HCT116 (cell line): ENCODE results near the gene HES5. TPM values are rescaled to one million over a fixed set of nuclear protein-coding genes. Genes with fewer than 3 reads are reported as not detected.

Experiments used
- ATAC-seq: fragments of 200-7000 bp; cut with Tn5 transposase; 2 replicates; pipeline ENCODE4 v1.9.1; 2020; ENCODE audit warnings: mild to moderate bottlenecking, moderate library complexity
- BruUV-seq: library from RNA; stranded (reverse); fragments of 400-500 nt; replicated peaks from 2 replicates; lab custom pipeline; 2021; lab: Mats Ljungman, UMichigan
- CTCF ChIA-PET: fragments of 300-600 bp; sonication (Branson Sonifier 250); formaldehyde crosslinking; loops from one replicate; lab custom pipeline; 2021; ENCODE audit warnings: antibody characterized with exemption; lab: Charles Lee
- POLR2A ChIA-PET: fragments of 300-600, 350-600 bp; sonication (Branson Sonifier 250); formaldehyde crosslinking; loops from one replicate; lab custom pipeline; 2021; ENCODE audit warnings: antibody characterized with exemption; lab: Charles Lee
- RAD21 ChIA-PET, 2 experiments: fragments of 300-600 bp; sonication (Branson Sonifier 250); formaldehyde crosslinking; loops; one replicate each; lab custom pipeline; 2023; ENCODE audit warnings: low total read pairs in 2 of 2; ENCODE audit not compliant: uncharacterized antibody in 2 of 2, unreplicated experiment in 2 of 2, low non-redundant PET in 1 of 2; lab: Charles Lee
- DNase-seq: peaks from one replicate; pipeline ENCODE4 v3.0.0-alpha.2; 2010; ENCODE audit warnings: low read depth, low spot score
- H2AFZ ChIP-seq: fragments of 200-600 bp; shearing (Covaris generic), sonication (generic); 2 replicates; pipeline ENCODE4 v1.6.1; 2017; ENCODE audit warnings: low read depth, mixed run types, mixed read lengths, antibody characterized with exemption, low read length; ENCODE audit not compliant: poor library complexity, severe bottlenecking
- H3K27ac ChIP-seq: 2 replicates; pipeline ENCODE4 v1.5.1; 2012; ENCODE audit warnings: low read depth, low read length
- H3K27me3 ChIP-seq: fragments of 200-600 bp; sonication (generic); 2 replicates; pipeline ENCODE4 v1.6.1; 2016; ENCODE audit warnings: mixed run types, low read length, mixed read lengths; ENCODE audit not compliant: insufficient read depth
- H3K36me3 ChIP-seq, 2 experiments: fragments of 200-500 bp in 1 of 2; fragments of 200-600 bp in 1 of 2; sonication (Bioruptor generic) in 1 of 2; sonication (generic) in 1 of 2; 2 replicates each; pipeline versions ENCODE4 v1.5.1 to v1.6.1; 2014 to 2016; ENCODE audit warnings: low read length in 2 of 2, inconsistent platforms in 1 of 2, mixed read lengths in 1 of 2, mixed run types in 1 of 2; ENCODE audit not compliant: insufficient read depth in 2 of 2, control insufficient read depth in 1 of 2
- H3K4me1 ChIP-seq, 2 experiments: fragments of 200-600 bp in 1 of 2; sonication (generic) in 1 of 2; 2 replicates each; pipeline versions ENCODE4 v1.5.1 to v1.6.1; 2012 to 2017; ENCODE audit warnings: low read length in 2 of 2, inconsistent platforms in 1 of 2, mild to moderate bottlenecking in 1 of 2, mixed read lengths in 1 of 2, mixed run types in 1 of 2, moderate library complexity in 1 of 2; ENCODE audit not compliant: insufficient read depth in 2 of 2, control insufficient read depth in 1 of 2
- H3K4me2 ChIP-seq: fragments of 200-600 bp; sonication (generic); 2 replicates; pipeline ENCODE4 v1.6.1; 2017; ENCODE audit warnings: mixed run types, low read length, mixed read lengths
- H3K4me3 ChIP-seq, 2 experiments: fragments of 200-600 bp in 1 of 2; sonication (generic) in 1 of 2; replicated peaks in 1 of 2; 2 replicates each; pipeline ENCODE4 v1.5.1; 2011 to 2016; ENCODE audit warnings: low read length in 2 of 2, control low read depth in 1 of 2, low read depth in 1 of 2, mild to moderate bottlenecking in 1 of 2, mixed read lengths in 1 of 2, mixed run types in 1 of 2
- H3K79me2 ChIP-seq: fragments of 200-600 bp; sonication (generic); 2 replicates; pipeline ENCODE4 v1.6.1; 2017; ENCODE audit warnings: mild to moderate bottlenecking, mixed run types, low read length, moderate library complexity, mixed read lengths; ENCODE audit not compliant: insufficient read depth
- H3K9ac ChIP-seq: fragments of 200-600 bp; sonication (generic); 2 replicates; pipeline ENCODE4 v1.6.1; 2016; ENCODE audit warnings: low read length, mixed read lengths
- H3K9me2 ChIP-seq: fragments of 200-600 bp; sonication (generic), shearing (Covaris generic); 2 replicates; pipeline ENCODE4 v1.6.1; 2017; ENCODE audit warnings: mixed run types, mild to moderate bottlenecking, moderate library complexity; ENCODE audit not compliant: insufficient read depth
- H3K9me3 ChIP-seq, 2 experiments: fragments of 200-500 bp in 1 of 2; fragments of 200-600 bp in 1 of 2; sonication (Bioruptor generic) in 1 of 2; sonication (generic) in 1 of 2; 2 replicates each; pipeline ENCODE4 v1.6.1; 2014 to 2017; ENCODE audit warnings: low read length in 2 of 2, mixed read lengths in 2 of 2, inconsistent platforms in 1 of 2, low read depth in 1 of 2, mild to moderate bottlenecking in 1 of 2, mixed run types in 1 of 2, moderate library complexity in 1 of 2; ENCODE audit not compliant: control insufficient read depth in 1 of 2, insufficient read depth in 1 of 2
- H4K20me1 ChIP-seq: fragments of 200-600 bp; sonication (generic), shearing (Covaris generic); 2 replicates; pipeline ENCODE4 v1.6.1; 2017; ENCODE audit warnings: mixed run types, mild to moderate bottlenecking, moderate library complexity; ENCODE audit not compliant: insufficient read depth
- ATF3 ChIP-seq: IDR thresholded peaks from 2 replicates; pipeline ENCODE4 v1.6.1; 2012
- CBX3 ChIP-seq: IDR thresholded peaks from 2 replicates; pipeline ENCODE4 v1.6.1; 2012; ENCODE audit warnings: low read depth
- EGR1 ChIP-seq: IDR thresholded peaks from 2 replicates; pipeline ENCODE4 v1.6.1; 2012; ENCODE audit warnings: low read depth
- ELF1 ChIP-seq: IDR thresholded peaks from 2 replicates; pipeline ENCODE4 v1.6.1; 2012; ENCODE audit warnings: low read depth, borderline replicate concordance
- EZH2 ChIP-seq: fragments of 200-600 bp; sonication (generic); IDR thresholded peaks from 2 replicates; pipeline ENCODE4 v1.6.1; 2017; ENCODE audit warnings: antibody characterized with exemption, mixed run types
- EZH2phosphoT487 ChIP-seq: fragments of 200-600 bp; IDR thresholded peaks from 2 replicates; pipeline ENCODE4 v1.6.1; 2018; ENCODE audit warnings: antibody characterized with exemption, borderline replicate concordance
- FOSL1 ChIP-seq: IDR thresholded peaks from 2 replicates; pipeline ENCODE4 v1.6.1; 2012; ENCODE audit warnings: low read depth
- JUND ChIP-seq: IDR thresholded peaks from 2 replicates; pipeline ENCODE4 v1.6.1; 2012
- POLR2A ChIP-seq: IDR thresholded peaks from 2 replicates; pipeline ENCODE4 v1.7.0; 2011; ENCODE audit warnings: borderline replicate concordance; ENCODE audit not compliant: insufficient read depth, insufficient read length; ENCODE audit errors: extremely low read depth
- POLR2AphosphoS5 ChIP-seq: IDR thresholded peaks from 2 replicates; pipeline ENCODE4 v1.6.1; 2011; ENCODE audit warnings: mild to moderate bottlenecking, low read depth, low read length, moderate library complexity
- REST ChIP-seq: IDR thresholded peaks from 2 replicates; pipeline ENCODE4 v1.6.1; 2012; ENCODE audit warnings: low read depth
- SIN3A ChIP-seq: IDR thresholded peaks from 2 replicates; pipeline ENCODE4 v1.6.1; 2012; ENCODE audit warnings: low read depth
- SP1 ChIP-seq: IDR thresholded peaks from 2 replicates; pipeline ENCODE4 v1.6.1; 2012; ENCODE audit warnings: low read depth
- SRF ChIP-seq: IDR thresholded peaks from 2 replicates; pipeline ENCODE4 v1.6.1; 2012; ENCODE audit warnings: low read depth
- YY1 ChIP-seq: IDR thresholded peaks from 2 replicates; pipeline ENCODE4 v1.6.1; 2011; ENCODE audit warnings: low read length, low read depth, moderate library complexity, mild to moderate bottlenecking; ENCODE audit not compliant: insufficient replicate concordance; ENCODE audit errors: extremely low read depth
- ZBTB33 ChIP-seq: IDR thresholded peaks from 2 replicates; pipeline ENCODE4 v1.6.1; 2011; ENCODE audit warnings: mild to moderate bottlenecking, low read length, moderate library complexity; ENCODE audit not compliant: insufficient replicate concordance; ENCODE audit errors: extremely low read depth
- ZFX ChIP-seq: fragments of 450-650 bp; IDR thresholded peaks from 2 replicates; pipeline ENCODE4 v1.6.1; 2017
- ZNF274 ChIP-seq: fragments of 200-500 bp; sonication (Bioruptor generic); IDR thresholded peaks from 2 replicates; pipeline ENCODE4 v1.6.1; 2014; ENCODE audit warnings: mild to moderate bottlenecking, low read depth, low read length, inconsistent platforms
- intact Hi-C: fragments of 100-400 bp; cut with micrococcal nuclease; formaldehyde crosslinking; loops from 2 replicates; pipeline ENCODE4 v1.10.0; 2022
- total RNA-seq: library from RNA; stranded (reverse); gene quantifications from one replicate; pipeline ENCODE4 v1.2.1, GENCODE V29; 2021; ENCODE audit not compliant: unreplicated experiment

The HES5 gene
- total RNA-seq, 1 experiment from 2014 or later: not detected

- Histone ChIP-seq H3K79me2 (no peaks in the 10 kb centered on the region), H3K9me2 (no peaks in the 10 kb centered on the region), H3K27me3 (no peaks in the 10 kb centered on the region), H3K36me3 (no peaks in the 10 kb centered on the region), H3K27ac (no peak overlapping the region; the same call in 1 of the 2 replicates), H3K4me3 (no peak overlapping the region), H2AFZ (no peak overlapping the region), H4K20me1 (no peaks in the 10 kb centered on the region), H3K4me1 (peaks cover 12 to 31% of the 10 kb centered on the region in 2 experiments; a peak in 3 of 4 replicates), H3K4me2 (peak overlapping the region; percentile 78), H3K9ac (peak overlapping the region; percentile 26; the same call in 1 of the 2 replicates), H3K9me3 (no peaks in the 10 kb centered on the region)
- no peak for DNase-seq
- intact Hi-C loops: no loop called here
- ATAC-seq: no peak
- BruUV-seq: no TSS peak
- POLR2A ChIA-PET: interaction anchor here (1.6 to 1.7 kb wide), 2 partner anchors 8 to 12 kb away, joined by 4 to 6 read pairs; partner anchors contain the start of gene PANK4
- no peak for TF ChIP-seq CBX3
- TF ChIP-seq SIN3A: no peak
- no peak for TF ChIP-seq REST
- no peak for TF ChIP-seq ATF3
- TF ChIP-seq JUND: no peak
- TF ChIP-seq ZBTB33: no peak
- TF ChIP-seq YY1: no peak
- no peak for TF ChIP-seq ZNF274
- TF ChIP-seq EGR1: no peak
- TF ChIP-seq POLR2AphosphoS5: no peak
- TF ChIP-seq POLR2A: no peak
- no peak for TF ChIP-seq EZH2
- no peak for TF ChIP-seq SP1
- TF ChIP-seq SRF: no peak
- no peak for TF ChIP-seq ZFX
- TF ChIP-seq FOSL1: no peak
- no peak for TF ChIP-seq ELF1
- TF ChIP-seq EZH2phosphoT487: no peak
- RAD21 ChIA-PET: no interaction called here
- CTCF ChIA-PET: interaction anchor here (1.0 to 1.3 kb wide), 2 partner anchors 8 to 12 kb away, joined by 6 read pairs; partner anchors contain the start of gene PANK4
Observed at GRCh38 chr1:2534315-2534686, 4.2 kb upstream of the HES5 start.
